NCI-H1694 treated with DMSO at 0.1 percent for 48 hours (cell line): ENCODE results near the gene ACSL3.
"Not testable (repeated sequence)": the region's sequence is repeated elsewhere in the genome, so short reads cannot be mapped to it uniquely, and the experiment has no call there.

Experiments
- DNase-seq: peaks from one replicate; lab custom pipeline; 2025; lab: John Stamatoyannopoulos, UW

ACSL3 gene

GRCh38 chr2:222851956-222852617 is 8.7 kb upstream of the ACSL3 start:
- DNase-seq = no peak

GRCh38 chr2:222854773-222855700 is 5.8 kb upstream of the ACSL3 start:
- DNase-seq = no peak

GRCh38 chr2:222859786-222860612 is 837 bp upstream of the ACSL3 start:
- peak; percentile 26 for DNase-seq

GRCh38 chr2:222861411-222862105 is 722 bp downstream of the ACSL3 start:
- no peak for DNase-seq

- peak; percentile 30 for DNase-seq
Observed at GRCh38 chr2:222862106-222862908, 1.5 kb downstream of the ACSL3 start.

GRCh38 chr2:222862909-222863544 is 2.2 kb downstream of the ACSL3 start:
- no peak for DNase-seq

GRCh38 chr2:222864296-222864695 is 3.5 kb downstream of the ACSL3 start:
- DNase-seq = no peak

GRCh38 chr2:222865301-222865700 is 4.5 kb downstream of the ACSL3 start:
- no peak for DNase-seq

- no peak for DNase-seq
Observed at GRCh38 chr2:222866358-222866960, 5.6 kb downstream of the ACSL3 start.

- DNase-seq = not testable (repeated sequence)
Observed at GRCh38 chr2:222868560-222869251, 7.9 kb downstream of the ACSL3 start.

GRCh38 chr2:222869252-222869560 is 8.4 kb downstream of the ACSL3 start:
- DNase-seq = no peak

- no peak for DNase-seq
Observed at GRCh38 chr2:222871291-222871690, 10.5 kb downstream of the ACSL3 start.

GRCh38 chr2:222872551-222872950 is 11.7 kb downstream of the ACSL3 start:
- DNase-seq = no peak

- no peak for DNase-seq
Observed at GRCh38 chr2:222875482-222875881, 14.6 kb downstream of the ACSL3 start.

GRCh38 chr2:222876947-222877346 is 16.1 kb downstream of the ACSL3 start:
- DNase-seq = no peak

- no peak for DNase-seq
Observed at GRCh38 chr2:222877556-222878300, 16.9 kb downstream of the ACSL3 start.

GRCh38 chr2:222878301-222878876 is 17.6 kb downstream of the ACSL3 start:
- no peak for DNase-seq

GRCh38 chr2:222878877-222879603 is 18.2 kb downstream of the ACSL3 start:
- DNase-seq = no peak
